ENCODE data around the gene PLIN3. TPM values are rescaled to one million over a fixed set of nuclear protein-coding genes. Genes with fewer than 3 reads are reported as not detected.

PLIN3 gene
- total RNA-seq, 4 donors from 2014 or later = 53.9 to 193 (median 92.5) TPM

DNA sequence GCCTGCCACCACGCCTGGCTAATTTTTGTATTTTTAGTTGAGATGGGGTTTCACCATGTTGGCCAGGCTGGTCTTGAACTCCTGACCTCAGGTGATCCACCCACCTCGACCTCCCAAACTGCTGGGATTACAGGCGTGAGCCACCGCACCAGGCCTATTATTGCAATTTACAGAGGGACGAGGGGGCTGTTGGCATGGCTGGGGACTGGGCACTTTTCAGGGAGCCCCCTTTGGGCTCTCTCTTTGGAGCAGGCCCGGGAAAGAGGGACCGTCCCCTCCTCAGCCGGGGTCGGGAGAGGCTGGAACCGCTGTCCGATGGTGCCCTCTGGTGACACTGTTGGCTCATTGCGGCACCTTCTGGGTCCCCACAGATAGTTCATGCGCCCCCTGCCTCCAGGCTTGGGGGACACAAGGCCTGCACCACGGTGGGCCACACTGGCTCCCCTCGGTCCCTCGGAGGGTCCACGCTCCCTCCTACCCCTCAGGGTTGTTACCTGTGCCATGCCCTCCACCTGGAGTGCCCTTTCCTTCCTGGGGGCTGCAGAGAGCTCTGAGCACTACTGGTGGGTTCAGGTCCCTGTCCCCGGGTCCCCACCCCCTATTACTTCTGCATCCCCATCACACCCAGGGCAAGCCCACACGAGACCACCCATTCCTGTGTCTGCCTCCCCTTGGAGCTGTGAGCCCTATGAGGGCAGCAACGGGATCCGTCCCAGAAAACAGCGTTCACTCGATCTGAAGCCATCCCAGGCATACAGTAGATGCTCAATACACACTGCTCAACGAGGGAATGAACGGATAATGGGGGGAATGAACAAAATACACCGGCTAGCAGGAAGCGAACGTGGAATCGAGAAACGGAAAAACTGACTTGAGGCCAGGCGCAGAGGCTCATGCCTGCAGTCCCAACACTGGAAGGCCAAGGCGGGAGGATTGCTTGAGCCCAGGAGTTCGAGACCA lies 63.5 kb downstream of the PLIN3 start:
- DNase-seq (peak in 1 of 2 donors; percentile 68), ATAC-seq (peak in 1 of 2 donors; percentile 13)
- Histone ChIP-seq H3K9me3 (no peaks in the 10 kb centered on the region), H3K36me3 (no peaks in the 10 kb centered on the region), H3K27ac (peak overlapping the region; percentile 91 to 100 (median 94)), H3K4me1 (peaks cover 24 to 25% of the 10 kb centered on the region in 2 donors), H3K27me3 (no peaks in the 10 kb centered on the region), H3K4me3 (no peak overlapping the region)
- intact Hi-C loops (cut with DNase I; ENCODE audit: low total_unique reads) (loop anchor here (1.0 to 5.0 kb wide), 2 partner anchors 72 to 168 kb away; no protein-coding TSS in a partner anchor), in situ Hi-C loops (cut with MboI; ENCODE audit: low sequenced_read_pairs in 4 of 4) (loop anchor here in 3 of 4 donors (5.0 to 10.0 kb wide), 2 partner anchors 51 to 72 kb away; no protein-coding TSS in a partner anchor)
- no peak for TF ChIP-seq POLR2A (IDR thresholded peaks at IDR 0.05)
- TF ChIP-seq, protein P1, sequence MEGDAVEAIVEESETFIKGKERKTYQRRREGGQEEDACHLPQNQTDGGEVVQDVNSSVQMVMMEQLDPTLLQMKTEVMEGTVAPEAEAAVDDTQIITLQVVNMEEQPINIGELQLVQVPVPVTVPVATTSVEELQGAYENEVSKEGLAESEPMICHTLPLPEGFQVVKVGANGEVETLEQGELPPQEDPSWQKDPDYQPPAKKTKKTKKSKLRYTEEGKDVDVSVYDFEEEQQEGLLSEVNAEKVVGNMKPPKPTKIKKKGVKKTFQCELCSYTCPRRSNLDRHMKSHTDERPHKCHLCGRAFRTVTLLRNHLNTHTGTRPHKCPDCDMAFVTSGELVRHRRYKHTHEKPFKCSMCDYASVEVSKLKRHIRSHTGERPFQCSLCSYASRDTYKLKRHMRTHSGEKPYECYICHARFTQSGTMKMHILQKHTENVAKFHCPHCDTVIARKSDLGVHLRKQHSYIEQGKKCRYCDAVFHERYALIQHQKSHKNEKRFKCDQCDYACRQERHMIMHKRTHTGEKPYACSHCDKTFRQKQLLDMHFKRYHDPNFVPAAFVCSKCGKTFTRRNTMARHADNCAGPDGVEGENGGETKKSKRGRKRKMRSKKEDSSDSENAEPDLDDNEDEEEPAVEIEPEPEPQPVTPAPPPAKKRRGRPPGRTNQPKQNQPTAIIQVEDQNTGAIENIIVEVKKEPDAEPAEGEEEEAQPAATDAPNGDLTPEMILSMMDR (IDR thresholded peaks at IDR 0.05 in 4 of 5, conservative IDR thresholded peaks at IDR 0.05 in 1 of 5) = peak; percentile 80 to 94 (median 89)

DNA sequence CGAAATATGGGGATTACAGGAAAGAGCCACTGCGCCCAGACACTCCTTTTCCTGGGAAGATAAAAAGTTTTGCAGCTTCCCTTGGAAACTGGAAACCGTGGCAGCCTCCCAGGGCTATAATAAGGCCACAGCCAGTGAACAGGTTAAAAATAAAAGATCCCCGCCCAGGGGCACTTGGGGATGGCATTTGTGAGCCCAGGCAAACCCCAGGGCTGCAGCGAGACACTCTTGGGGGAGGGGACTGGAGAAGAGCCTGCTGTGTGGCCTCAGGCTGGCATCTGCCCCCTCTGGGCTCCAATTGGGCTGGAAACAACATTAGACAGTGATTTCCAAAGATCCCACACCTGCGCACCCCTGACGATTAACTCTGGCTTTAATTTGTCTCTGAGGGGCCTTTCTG lies 64.8 kb downstream of the PLIN3 start:
- H3K9me3 ChIP-seq = no peaks in the 10 kb centered on the region
- DNase-seq = peak; percentile 79 to 91
- H3K27me3 ChIP-seq = no peaks in the 10 kb centered on the region
- intact Hi-C loops (cut with DNase I; ENCODE audit: low total_unique reads) (loop anchor here (5.0 kb wide), 1 partner anchor 170 kb away; no protein-coding TSS in a partner anchor), in situ Hi-C loops (cut with MboI; ENCODE audit: low sequenced_read_pairs in 4 of 4) (loop anchor here in 3 of 4 donors (5.0 to 10.0 kb wide), 2 partner anchors 52 to 70 kb away; no protein-coding TSS in a partner anchor)
- H3K4me3 ChIP-seq = peak overlapping the region in 2 of 4 donors; percentile 11 to 27
- H3K4me1 ChIP-seq = peaks cover 24 to 25% of the 10 kb centered on the region in 2 donors
- peak in 1 of 2 donors; percentile 35 for TF ChIP-seq POLR2A (IDR thresholded peaks at IDR 0.05)
- TF ChIP-seq, protein P1 (IDR thresholded peaks at IDR 0.05 in 4 of 5, conservative IDR thresholded peaks at IDR 0.05 in 1 of 5) = no peak
- ATAC-seq = peak; percentile 37 to 43
- peak overlapping the region; percentile 91 to 100 (median 94) for H3K27ac ChIP-seq
- H3K36me3 ChIP-seq = no peaks in the 10 kb centered on the region

DNA sequence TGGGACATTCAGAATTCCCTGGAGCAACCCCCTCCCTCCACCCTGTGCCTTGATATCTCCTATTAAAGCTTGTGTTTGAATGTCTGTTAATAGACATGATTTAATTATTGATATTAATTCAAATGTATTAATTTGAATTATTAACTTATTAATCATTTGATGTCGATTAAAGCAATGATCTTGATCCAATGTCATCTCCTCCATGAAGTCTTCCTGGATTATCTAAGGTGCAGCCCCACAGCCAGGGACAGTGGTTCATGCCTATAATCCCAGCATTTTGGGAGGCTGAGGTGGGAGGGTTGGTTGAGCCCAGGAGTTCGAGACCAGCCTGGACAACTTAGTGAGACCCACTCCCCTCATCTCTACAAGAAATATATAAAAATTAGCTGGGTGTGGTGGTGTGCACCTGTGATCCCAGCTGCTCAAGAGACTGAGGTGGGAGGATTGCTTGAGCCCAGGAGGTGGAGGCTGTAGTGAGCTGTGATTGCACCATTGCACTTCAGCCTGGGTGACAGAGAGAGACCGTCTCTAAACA lies 66.3 kb downstream of the PLIN3 start:
- intact Hi-C loops (cut with DNase I; ENCODE audit: low total_unique reads) (loop anchor here (2.0 to 5.0 kb wide), 2 partner anchors 76 to 171 kb away; no protein-coding TSS in a partner anchor), in situ Hi-C loops (cut with MboI; ENCODE audit: low sequenced_read_pairs in 4 of 4) (loop anchor here in 3 of 4 donors (5.0 to 10.0 kb wide), 2 partner anchors 54 to 69 kb away; no protein-coding TSS in a partner anchor)
- Histone ChIP-seq H3K27ac (peak overlapping the region; percentile 91 to 100 (median 94)), H3K9me3 (no peaks in the 10 kb centered on the region), H3K4me1 (peaks cover 31 to 34% of the 10 kb centered on the region in 2 donors), H3K27me3 (no peaks in the 10 kb centered on the region), H3K4me3 (no peak overlapping the region), H3K36me3 (no peaks in the 10 kb centered on the region)
- TF ChIP-seq, protein P1 (IDR thresholded peaks at IDR 0.05 in 4 of 5, conservative IDR thresholded peaks at IDR 0.05 in 1 of 5) = no peak
- no peak for TF ChIP-seq POLR2A (IDR thresholded peaks at IDR 0.05)
- ATAC-seq (peak in 1 of 2 donors; percentile 8), DNase-seq (no peak)

DNA sequence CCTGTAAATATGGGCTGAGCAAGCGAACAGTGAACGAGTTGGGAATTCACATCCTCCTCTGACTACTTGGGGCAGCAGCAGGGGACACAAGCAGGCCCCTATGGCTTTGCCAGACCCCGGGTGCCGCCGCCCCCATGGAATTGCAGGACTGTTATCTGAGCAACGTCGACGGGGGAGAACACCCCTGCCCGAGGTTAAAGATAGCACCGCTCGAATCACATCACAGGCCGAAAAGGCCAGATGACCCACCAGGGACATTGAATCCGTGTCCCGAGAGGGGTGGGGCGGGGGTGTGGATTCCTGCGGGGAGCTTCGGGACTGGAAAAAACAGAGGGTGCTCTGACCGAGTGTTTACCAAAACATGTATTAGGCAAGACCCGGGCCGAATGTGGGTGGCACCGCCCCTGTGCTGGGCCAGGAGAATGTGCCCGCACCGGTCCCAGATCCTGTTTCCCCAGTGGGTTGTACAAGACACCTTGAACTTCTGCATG lies 66.8 kb downstream of the PLIN3 start:
- TF ChIP-seq, protein P1 (IDR thresholded peaks at IDR 0.05 in 4 of 5, conservative IDR thresholded peaks at IDR 0.05 in 1 of 5) = no peak
- peak; percentile 76 to 96 for TF ChIP-seq POLR2A (IDR thresholded peaks at IDR 0.05)
- H3K4me3 ChIP-seq = peak overlapping the region; percentile 19 to 47 (median 20)
- intact Hi-C loops (cut with DNase I; ENCODE audit: low total_unique reads) = loop anchor here (2.0 to 5.0 kb wide), 2 partner anchors 76 to 172 kb away; no protein-coding TSS in a partner anchor

More for the DNA sequence above, 66.8 kb downstream of the PLIN3 start:
- no peaks in the 10 kb centered on the region for H3K27me3 ChIP-seq
- H3K36me3 ChIP-seq = no peaks in the 10 kb centered on the region
- DNase-seq (peak; percentile 96 to 99), ATAC-seq (peak; percentile 74 to 79)
- no peaks in the 10 kb centered on the region for H3K9me3 ChIP-seq
- in situ Hi-C loops (cut with MboI; ENCODE audit: low sequenced_read_pairs in 4 of 4) = loop anchor here in 3 of 4 donors (5.0 to 10.0 kb wide), 2 partner anchors 54 to 68 kb away; no protein-coding TSS in a partner anchor
- peaks cover 34 to 39% of the 10 kb centered on the region in 2 donors for H3K4me1 ChIP-seq
- H3K27ac ChIP-seq = peak overlapping the region; percentile 91 to 100 (median 94)

All from gastrocnemius medialis (tissue), 4 donors.